Measurements from ENCODE around the gene TNNI2.

Gene TNNI2

GRCh38 chr11:1819074-1819473 is 19.7 kb upstream of the TNNI2 start:
- no peak for ATAC-seq (ENCODE audit: low read depth)

DNA sequence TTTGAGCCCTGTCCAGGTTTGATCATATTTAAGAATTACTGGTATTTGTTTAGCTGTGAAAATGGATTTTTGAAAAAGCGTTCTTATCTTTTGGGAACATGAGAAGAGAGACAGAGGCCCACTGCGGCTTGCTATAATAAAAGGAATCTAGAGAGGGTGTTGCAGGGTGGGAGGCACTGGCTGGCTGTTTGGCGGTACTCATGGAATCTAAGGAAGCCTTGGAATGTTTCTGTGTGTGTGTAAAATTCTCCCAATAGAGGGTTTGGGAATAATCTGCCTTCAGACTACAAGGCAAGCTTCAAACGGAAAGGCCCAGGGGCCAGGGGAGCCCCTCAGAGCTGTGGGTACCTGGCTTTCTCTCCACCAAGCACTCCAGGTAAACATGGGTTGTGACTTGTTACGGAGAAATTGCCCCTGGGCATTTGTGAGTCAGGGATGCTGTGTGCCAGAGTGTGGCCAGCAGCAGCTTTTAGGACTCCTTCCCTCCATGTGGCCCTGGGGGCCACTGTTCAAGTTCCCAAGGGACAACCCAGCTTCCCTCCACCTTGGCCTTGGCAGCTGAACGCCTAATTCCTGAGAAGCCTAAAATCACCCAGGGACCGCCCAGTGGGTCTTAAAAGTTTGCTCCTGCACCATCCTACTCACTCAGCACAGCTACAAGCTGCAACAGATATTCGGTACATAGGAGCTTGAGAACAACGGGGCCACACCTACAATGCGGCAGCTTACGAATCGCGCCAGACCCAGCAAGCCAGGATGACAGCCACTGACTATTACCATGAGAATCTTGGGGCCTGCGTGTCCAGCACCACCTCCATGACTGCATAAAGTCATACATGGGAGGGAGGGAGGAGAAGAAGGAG is 18.1 kb upstream of the TNNI2 start:
- no peak for TF ChIP-seq CTCF (IDR thresholded peaks at IDR 0.05; ENCODE audit: poor library complexity, severe bottlenecking)

More at GRCh38 chr11:1819074-1819473, 19.7 kb upstream of the TNNI2 start:
- Histone ChIP-seq H3K27me3 (ENCODE audit: insufficient read depth, poor library complexity, severe bottlenecking) (no peaks in the 10 kb centered on the region), H3K36me3 (ENCODE audit: low read depth) (no peaks in the 10 kb centered on the region), H3K27ac (ENCODE audit: poor library complexity, severe bottlenecking) (no peak overlapping the region), H3K4me3 (ENCODE audit: severe bottlenecking) (no peak overlapping the region), H3K9me3 (ENCODE audit: severe bottlenecking) (peaks cover 4% of the 10 kb centered on the region), H3K4me1 (ENCODE audit: insufficient read depth, poor library complexity, severe bottlenecking) (peaks cover 17% of the 10 kb centered on the region)
- no peak for TF ChIP-seq CTCF (IDR thresholded peaks at IDR 0.05; ENCODE audit: poor library complexity, severe bottlenecking)
- DNase-seq (ENCODE audit: low spot score): no peak

DNA sequence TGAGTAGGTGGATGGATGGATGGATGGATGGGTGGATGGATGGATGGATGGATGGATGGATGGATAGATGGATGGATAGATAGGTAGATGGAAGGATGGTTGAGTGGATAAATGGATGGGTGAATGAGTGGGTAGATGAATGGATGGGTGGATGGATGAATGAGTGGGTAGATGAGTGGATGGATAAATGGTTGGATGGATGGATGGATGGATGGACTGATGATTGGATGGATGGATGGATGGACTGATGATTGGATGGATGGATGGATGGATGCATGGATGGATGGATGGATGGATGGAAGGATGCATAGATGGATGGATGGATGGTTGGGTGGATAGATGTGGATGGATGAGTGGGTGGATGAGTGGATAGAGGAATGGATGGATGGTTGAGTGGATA is 17.2 kb upstream of the TNNI2 start:
- ATAC-seq (ENCODE audit: low read depth): no peak
- Histone ChIP-seq H3K9me3 (ENCODE audit: severe bottlenecking) (peaks cover 4% of the 10 kb centered on the region), H3K27me3 (ENCODE audit: insufficient read depth, poor library complexity, severe bottlenecking) (no peaks in the 10 kb centered on the region), H3K4me1 (ENCODE audit: insufficient read depth, poor library complexity, severe bottlenecking) (peaks cover 18% of the 10 kb centered on the region), H3K27ac (ENCODE audit: poor library complexity, severe bottlenecking) (peak overlapping the region; percentile 59), H3K36me3 (ENCODE audit: low read depth) (no peaks in the 10 kb centered on the region), H3K4me3 (ENCODE audit: severe bottlenecking) (no peak overlapping the region)
- no peak for DNase-seq (ENCODE audit: low spot score)
- no peak for TF ChIP-seq CTCF (IDR thresholded peaks at IDR 0.05; ENCODE audit: poor library complexity, severe bottlenecking)

More for the DNA sequence above, 18.1 kb upstream of the TNNI2 start:
- H3K27ac ChIP-seq (ENCODE audit: poor library complexity, severe bottlenecking): peak overlapping the region; percentile 59
- peaks cover 4% of the 10 kb centered on the region for H3K9me3 ChIP-seq (ENCODE audit: severe bottlenecking)
- DNase-seq (ENCODE audit: low spot score): peak; percentile 72
- H3K36me3 ChIP-seq (ENCODE audit: low read depth): no peaks in the 10 kb centered on the region
- H3K4me1 ChIP-seq (ENCODE audit: insufficient read depth, poor library complexity, severe bottlenecking): peaks cover 17% of the 10 kb centered on the region
- H3K4me3 ChIP-seq (ENCODE audit: severe bottlenecking): no peak overlapping the region
- no peaks in the 10 kb centered on the region for H3K27me3 ChIP-seq (ENCODE audit: insufficient read depth, poor library complexity, severe bottlenecking)
- peak; percentile 78 for ATAC-seq (ENCODE audit: low read depth)

DNA sequence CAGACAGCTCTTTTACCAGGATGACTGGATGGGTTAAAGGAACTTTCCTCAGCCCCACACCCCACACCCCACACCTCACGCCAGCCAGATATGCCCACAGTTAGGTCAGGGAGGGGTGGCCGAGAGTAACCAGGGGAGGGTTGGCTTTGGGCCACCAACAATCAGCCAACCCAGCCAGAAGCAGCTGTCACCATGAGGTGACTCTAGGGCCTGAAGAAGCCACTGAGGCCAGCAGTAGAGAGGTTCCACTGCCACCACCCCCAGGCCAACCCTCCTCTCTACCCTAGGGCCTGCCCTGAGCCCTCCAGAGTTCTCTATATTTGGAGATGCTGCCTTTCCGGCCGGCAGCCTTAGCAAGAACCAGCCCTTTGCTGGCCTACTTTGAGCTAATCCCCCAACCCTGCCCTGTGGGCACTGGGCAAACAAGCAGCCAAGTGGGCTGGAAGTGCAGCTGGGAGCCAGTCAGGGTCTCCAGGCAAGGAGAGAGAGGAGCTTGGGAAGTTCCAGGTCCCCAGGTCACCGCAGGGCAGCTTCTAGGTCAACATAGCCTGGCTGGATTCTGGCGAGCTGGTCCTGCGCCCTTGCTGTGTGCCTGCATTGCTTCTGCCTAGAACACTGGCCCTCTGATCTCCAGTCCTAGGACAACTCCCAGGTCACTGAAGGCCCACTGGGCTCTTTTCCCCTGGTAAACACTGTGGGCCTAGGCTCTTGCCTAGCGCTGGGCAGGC is 16.0 kb upstream of the TNNI2 start:
- TF ChIP-seq CTCF (IDR thresholded peaks at IDR 0.05; ENCODE audit: poor library complexity, severe bottlenecking): no peak
- Histone ChIP-seq H3K36me3 (ENCODE audit: low read depth) (no peaks in the 10 kb centered on the region), H3K4me1 (ENCODE audit: insufficient read depth, poor library complexity, severe bottlenecking) (peaks cover 30% of the 10 kb centered on the region), H3K27me3 (ENCODE audit: insufficient read depth, poor library complexity, severe bottlenecking) (no peaks in the 10 kb centered on the region), H3K27ac (ENCODE audit: poor library complexity, severe bottlenecking) (no peak overlapping the region), H3K9me3 (ENCODE audit: severe bottlenecking) (peaks cover 4% of the 10 kb centered on the region), H3K4me3 (ENCODE audit: severe bottlenecking) (no peak overlapping the region)
- DNase-seq (ENCODE audit: low spot score): no peak
- ATAC-seq (ENCODE audit: low read depth): no peak

All from RWPE2 (cell line).